H1 (cell line): ENCODE measurements around the gene MYBPC2. TPM values are rescaled to one million over a fixed set of nuclear protein-coding genes. Genes with fewer than 3 reads are reported as not detected.

Source experiments
- JUND ChIP-seq: IDR thresholded peaks from 2 replicates; pipeline ENCODE4 v1.6.1; 2011; ENCODE audit warnings: mild to moderate bottlenecking, improper control_type of control experiment, low read length
- PHF8 ChIP-seq: fragments of 200-600 bp; sonication (generic); conservative IDR thresholded peaks from 2 replicates; pipeline ENCODE4 v1.7.1; 2012; ENCODE audit warnings: low read depth, mild to moderate bottlenecking, inconsistent platforms, low read length, moderate library complexity
- RAD21 ChIP-seq, 2 experiments: IDR thresholded peaks in 1 of 2; conservative IDR thresholded peaks in 1 of 2; 2 replicates each; pipeline ENCODE4 v1.6.1; 2011; ENCODE audit warnings: low read depth in 2 of 2, low read length in 2 of 2, improper control_type of control experiment in 1 of 2, inconsistent platforms in 1 of 2, mild to moderate bottlenecking in 1 of 2, moderate library complexity in 1 of 2
- SP2 ChIP-seq: IDR thresholded peaks from 2 replicates; pipeline ENCODE4 v1.6.1; 2012; ENCODE audit warnings: mild to moderate bottlenecking, low read length, inconsistent platforms
- SRF ChIP-seq: IDR thresholded peaks from 2 replicates; pipeline ENCODE4 v1.6.1; 2011; ENCODE audit warnings: mild to moderate bottlenecking, low read depth, low read length, moderate library complexity
- TBP ChIP-seq: IDR thresholded peaks from 2 replicates; pipeline ENCODE4 v1.6.1; 2011; ENCODE audit warnings: low read depth, low read length, improper control_type of control experiment
- polyA plus RNA-seq, 7 experiments: library from polyadenylated mRNA; depleted of rRNA in 3 of 7; stranded (reverse) in 5 of 7; unstranded in 2 of 7; fragments of >200 nt in 5 of 7; fragments of 200-250 nt in 2 of 7; gene quantifications; 1 replicate in 5 of 7; 2 replicates in 1 of 7; 4 replicates in 1 of 7; pipeline versions ENCODE4 v1.2.1 to v1.2.3, GENCODE V29; 2011 to 2013; ENCODE audit warnings: missing spikeins in 2 of 7, mixed read lengths in 2 of 7
- total RNA-seq: library from RNA; stranded (reverse); fragmentation: NEBNext Ultra II Directional; extraction: Animal tissue kit (Norgen Biotek cat#: 25700); gene quantifications from 2 replicates; pipeline ENCODE4 v1.2.1, GENCODE V29; 2021
- TF ChIP-seq, protein P1 (sequence below): fragments of 300-600 bp; sonication (generic); IDR thresholded peaks from 2 replicates; pipeline ENCODE4 v1.7.1; 2012; ENCODE audit warnings: low read length, moderate library complexity, mild to moderate bottlenecking, inconsistent platforms; ENCODE audit not compliant: insufficient replicate concordance
- TF ChIP-seq, protein P2 (sequence below): IDR thresholded peaks from 2 replicates; pipeline ENCODE4 v1.6.1; 2012; ENCODE audit warnings: low read length, inconsistent platforms

MYBPC2 gene
- total and polyA plus RNA-seq, 2 of the 8 experiments (the other 6 are each of a cell fraction or from before 2014, with no cell fraction given): 1.8 to 3.1 TPM

DNA sequence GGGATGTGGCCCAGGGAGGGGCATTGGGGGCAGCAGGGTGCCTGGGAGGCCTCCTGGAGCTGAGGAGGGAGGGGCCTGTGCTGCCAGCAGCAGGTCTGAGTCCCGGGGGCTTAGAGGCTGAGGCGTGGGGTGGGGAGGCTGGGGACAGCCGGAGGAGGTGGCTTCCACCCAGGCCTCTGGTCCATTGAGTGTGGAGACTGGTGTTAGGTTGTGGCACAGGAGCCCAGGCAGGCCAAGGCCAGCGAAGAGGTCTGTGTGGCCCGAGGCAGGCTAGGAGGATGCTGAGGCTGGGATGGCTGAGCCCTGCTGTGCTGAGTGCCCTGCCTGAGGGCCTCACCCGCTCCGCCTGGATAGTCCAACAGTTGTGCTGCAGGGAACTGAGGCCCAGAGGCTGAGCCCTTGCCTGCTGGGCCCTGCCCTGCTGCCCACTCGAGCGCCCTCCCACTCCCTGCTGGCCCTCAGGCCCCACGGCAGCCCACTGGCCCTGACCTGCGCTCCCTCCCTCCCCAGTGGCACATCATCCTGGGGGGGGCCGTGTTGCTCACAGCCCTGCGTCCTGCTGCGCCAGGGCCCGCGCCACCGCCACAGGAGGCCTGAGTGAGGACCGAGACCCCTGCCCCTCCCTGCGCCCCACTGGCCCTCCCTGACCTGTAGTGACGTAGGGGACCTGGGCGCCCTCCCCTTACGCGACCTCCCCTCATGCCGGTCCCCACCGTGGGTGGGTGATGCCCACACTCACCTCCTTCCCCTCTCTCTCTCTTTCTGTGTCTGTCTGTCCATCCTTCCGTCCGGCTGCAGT is 48.9 kb downstream of the MYBPC2 start (continued):
- TF ChIP-seq, protein P1, sequence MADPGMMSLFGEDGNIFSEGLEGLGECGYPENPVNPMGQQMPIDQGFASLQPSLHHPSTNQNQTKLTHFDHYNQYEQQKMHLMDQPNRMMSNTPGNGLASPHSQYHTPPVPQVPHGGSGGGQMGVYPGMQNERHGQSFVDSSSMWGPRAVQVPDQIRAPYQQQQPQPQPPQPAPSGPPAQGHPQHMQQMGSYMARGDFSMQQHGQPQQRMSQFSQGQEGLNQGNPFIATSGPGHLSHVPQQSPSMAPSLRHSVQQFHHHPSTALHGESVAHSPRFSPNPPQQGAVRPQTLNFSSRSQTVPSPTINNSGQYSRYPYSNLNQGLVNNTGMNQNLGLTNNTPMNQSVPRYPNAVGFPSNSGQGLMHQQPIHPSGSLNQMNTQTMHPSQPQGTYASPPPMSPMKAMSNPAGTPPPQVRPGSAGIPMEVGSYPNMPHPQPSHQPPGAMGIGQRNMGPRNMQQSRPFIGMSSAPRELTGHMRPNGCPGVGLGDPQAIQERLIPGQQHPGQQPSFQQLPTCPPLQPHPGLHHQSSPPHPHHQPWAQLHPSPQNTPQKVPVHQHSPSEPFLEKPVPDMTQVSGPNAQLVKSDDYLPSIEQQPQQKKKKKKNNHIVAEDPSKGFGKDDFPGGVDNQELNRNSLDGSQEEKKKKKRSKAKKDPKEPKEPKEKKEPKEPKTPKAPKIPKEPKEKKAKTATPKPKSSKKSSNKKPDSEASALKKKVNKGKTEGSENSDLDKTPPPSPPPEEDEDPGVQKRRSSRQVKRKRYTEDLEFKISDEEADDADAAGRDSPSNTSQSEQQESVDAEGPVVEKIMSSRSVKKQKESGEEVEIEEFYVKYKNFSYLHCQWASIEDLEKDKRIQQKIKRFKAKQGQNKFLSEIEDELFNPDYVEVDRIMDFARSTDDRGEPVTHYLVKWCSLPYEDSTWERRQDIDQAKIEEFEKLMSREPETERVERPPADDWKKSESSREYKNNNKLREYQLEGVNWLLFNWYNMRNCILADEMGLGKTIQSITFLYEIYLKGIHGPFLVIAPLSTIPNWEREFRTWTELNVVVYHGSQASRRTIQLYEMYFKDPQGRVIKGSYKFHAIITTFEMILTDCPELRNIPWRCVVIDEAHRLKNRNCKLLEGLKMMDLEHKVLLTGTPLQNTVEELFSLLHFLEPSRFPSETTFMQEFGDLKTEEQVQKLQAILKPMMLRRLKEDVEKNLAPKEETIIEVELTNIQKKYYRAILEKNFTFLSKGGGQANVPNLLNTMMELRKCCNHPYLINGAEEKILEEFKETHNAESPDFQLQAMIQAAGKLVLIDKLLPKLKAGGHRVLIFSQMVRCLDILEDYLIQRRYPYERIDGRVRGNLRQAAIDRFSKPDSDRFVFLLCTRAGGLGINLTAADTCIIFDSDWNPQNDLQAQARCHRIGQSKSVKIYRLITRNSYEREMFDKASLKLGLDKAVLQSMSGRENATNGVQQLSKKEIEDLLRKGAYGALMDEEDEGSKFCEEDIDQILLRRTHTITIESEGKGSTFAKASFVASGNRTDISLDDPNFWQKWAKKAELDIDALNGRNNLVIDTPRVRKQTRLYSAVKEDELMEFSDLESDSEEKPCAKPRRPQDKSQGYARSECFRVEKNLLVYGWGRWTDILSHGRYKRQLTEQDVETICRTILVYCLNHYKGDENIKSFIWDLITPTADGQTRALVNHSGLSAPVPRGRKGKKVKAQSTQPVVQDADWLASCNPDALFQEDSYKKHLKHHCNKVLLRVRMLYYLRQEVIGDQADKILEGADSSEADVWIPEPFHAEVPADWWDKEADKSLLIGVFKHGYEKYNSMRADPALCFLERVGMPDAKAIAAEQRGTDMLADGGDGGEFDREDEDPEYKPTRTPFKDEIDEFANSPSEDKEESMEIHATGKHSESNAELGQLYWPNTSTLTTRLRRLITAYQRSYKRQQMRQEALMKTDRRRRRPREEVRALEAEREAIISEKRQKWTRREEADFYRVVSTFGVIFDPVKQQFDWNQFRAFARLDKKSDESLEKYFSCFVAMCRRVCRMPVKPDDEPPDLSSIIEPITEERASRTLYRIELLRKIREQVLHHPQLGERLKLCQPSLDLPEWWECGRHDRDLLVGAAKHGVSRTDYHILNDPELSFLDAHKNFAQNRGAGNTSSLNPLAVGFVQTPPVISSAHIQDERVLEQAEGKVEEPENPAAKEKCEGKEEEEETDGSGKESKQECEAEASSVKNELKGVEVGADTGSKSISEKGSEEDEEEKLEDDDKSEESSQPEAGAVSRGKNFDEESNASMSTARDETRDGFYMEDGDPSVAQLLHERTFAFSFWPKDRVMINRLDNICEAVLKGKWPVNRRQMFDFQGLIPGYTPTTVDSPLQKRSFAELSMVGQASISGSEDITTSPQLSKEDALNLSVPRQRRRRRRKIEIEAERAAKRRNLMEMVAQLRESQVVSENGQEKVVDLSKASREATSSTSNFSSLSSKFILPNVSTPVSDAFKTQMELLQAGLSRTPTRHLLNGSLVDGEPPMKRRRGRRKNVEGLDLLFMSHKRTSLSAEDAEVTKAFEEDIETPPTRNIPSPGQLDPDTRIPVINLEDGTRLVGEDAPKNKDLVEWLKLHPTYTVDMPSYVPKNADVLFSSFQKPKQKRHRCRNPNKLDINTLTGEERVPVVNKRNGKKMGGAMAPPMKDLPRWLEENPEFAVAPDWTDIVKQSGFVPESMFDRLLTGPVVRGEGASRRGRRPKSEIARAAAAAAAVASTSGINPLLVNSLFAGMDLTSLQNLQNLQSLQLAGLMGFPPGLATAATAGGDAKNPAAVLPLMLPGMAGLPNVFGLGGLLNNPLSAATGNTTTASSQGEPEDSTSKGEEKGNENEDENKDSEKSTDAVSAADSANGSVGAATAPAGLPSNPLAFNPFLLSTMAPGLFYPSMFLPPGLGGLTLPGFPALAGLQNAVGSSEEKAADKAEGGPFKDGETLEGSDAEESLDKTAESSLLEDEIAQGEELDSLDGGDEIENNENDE: no peak
- TF ChIP-seq RAD21 (IDR thresholded peaks at IDR 0.05 in 1 of 2, conservative IDR thresholded peaks at IDR 0.05 in 1 of 2; ENCODE audit: low read depth in 2 of 2, low read length in 2 of 2) (no peak), SP2 (no peak), SRF (no peak), PHF8 (no peak), TBP (no peak), JUND (no peak)
- TF ChIP-seq, protein P2, sequence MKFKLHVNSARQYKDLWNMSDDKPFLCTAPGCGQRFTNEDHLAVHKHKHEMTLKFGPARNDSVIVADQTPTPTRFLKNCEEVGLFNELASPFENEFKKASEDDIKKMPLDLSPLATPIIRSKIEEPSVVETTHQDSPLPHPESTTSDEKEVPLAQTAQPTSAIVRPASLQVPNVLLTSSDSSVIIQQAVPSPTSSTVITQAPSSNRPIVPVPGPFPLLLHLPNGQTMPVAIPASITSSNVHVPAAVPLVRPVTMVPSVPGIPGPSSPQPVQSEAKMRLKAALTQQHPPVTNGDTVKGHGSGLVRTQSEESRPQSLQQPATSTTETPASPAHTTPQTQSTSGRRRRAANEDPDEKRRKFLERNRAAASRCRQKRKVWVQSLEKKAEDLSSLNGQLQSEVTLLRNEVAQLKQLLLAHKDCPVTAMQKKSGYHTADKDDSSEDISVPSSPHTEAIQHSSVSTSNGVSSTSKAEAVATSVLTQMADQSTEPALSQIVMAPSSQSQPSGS: no peak
